GM12872 (cell line): ENCODE results near the gene SLC48A1.

Experiments used
- CTCF ChIP-seq: IDR thresholded peaks from 3 replicates; pipeline ENCODE4 v1.5.1; 2011; ENCODE audit warnings: low read depth, mild to moderate bottlenecking, low read length, moderate library complexity; ENCODE audit not compliant: insufficient read depth

SLC48A1 gene

DNA sequence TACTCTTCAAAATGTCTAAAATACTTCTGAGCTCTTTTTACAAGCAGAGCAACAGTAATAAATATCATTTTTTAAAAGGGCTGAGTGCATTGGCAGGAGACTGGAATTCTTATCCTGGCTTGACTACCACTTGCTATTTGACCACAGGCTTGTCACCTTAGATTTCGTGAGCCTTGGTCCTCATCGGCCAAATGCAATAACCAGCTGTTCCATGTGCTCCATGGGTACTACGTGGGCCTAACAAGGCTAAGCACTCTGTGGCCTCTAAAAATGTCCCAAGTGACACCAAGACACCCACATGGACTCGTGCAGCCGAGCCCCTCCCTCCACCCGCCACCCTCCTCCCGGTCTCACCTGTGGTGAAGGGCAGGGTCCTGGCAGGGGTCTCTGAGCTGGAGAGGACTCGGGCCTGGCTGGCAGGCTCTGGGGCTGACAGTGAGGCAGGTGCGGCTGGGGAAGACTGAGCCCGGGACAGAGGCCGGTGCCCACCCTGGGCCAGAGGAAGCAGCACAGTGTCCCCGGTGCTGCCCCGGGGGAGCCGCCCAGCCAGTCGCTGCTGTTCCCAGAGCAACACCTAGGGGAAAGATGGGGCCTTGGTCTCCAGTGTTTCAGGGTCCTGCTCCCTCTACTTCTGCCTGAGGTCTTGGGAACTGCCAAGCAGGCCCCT lies 20.1 kb downstream of the SLC48A1 start:
- no peak for TF ChIP-seq CTCF

DNA sequence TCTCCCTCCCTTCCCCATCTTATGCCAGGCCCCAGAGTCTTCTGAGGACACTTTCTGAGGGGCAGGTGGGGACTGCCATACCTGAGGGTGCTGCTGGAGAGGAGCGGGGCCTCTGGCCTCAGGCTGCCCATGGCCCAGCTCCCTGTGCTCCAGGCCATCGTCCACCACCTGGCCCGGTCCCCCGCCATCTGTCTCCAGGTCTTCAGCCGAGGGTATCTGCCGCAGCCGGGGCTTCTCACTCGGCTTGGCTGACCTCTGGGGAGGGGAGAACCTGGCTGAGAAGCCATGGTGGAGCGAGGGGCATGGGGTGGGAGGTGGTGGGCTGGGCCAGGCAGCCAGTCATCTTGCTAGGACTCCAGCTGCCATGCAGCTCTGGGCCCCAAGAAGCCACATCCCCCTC lies 21.6 kb downstream of the SLC48A1 start:
- no peak for TF ChIP-seq CTCF

- no peak for TF ChIP-seq CTCF
Observed at GRCh38 chr12:47795121-47795813, 22.2 kb downstream of the SLC48A1 start.

GRCh38 chr12:47795814-47796411 lies 22.9 kb downstream of the SLC48A1 start:
- no peak for TF ChIP-seq CTCF

- TF ChIP-seq CTCF: peak; percentile 76
Observed at GRCh38 chr12:47797441-47797840, 24.4 kb downstream of the SLC48A1 start.

DNA sequence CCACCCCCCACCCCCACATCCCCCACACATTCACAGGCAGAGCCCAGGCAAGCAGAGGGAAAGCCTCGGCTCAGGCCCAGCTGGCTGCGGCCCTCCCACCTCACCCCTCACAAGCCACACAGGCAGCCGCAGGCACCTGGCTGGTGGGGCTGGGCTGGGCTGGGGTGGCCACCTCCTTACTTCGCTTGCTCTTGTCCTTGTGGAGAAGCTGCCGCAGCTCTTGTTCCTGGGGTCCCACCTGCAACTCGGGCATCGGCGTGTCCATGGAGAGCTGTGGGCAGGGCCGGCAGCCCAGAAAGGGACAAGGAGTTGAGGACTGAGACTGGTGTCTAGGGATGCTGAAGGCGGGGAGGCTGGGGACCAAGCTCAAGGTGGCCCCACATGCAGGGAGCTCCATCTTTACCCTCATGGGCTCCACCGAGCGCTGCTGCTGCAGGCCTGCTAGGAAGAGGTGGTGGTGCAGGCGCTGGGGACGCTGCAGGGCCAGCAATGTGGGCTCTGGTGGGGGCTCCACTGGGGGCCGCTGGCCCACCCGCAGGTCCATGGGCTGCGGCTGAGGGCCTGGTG lies 25.4 kb downstream of the SLC48A1 start:
- TF ChIP-seq CTCF: no peak

GRCh38 chr12:47799357-47799955 lies 26.4 kb downstream of the SLC48A1 start:
- TF ChIP-seq CTCF: no peak
